GM23338 (cell line): ENCODE results near the gene MAFB. TPM values are rescaled to one million over a fixed set of nuclear protein-coding genes. Genes with fewer than 3 reads are reported as not detected.

ENCODE experiments used
- ATAC-seq: fragments of 200-7000 bp; cut with Tn5 transposase; 3 replicates; pipeline ENCODE4 v1.9.1; 2020
- DNase-seq: peaks from one replicate; pipeline ENCODE4 v3.0.0-alpha.2; 2015; ENCODE audit warnings: low spot score
- H2AFZ ChIP-seq: fragments of 200-600 bp; sonication (generic); 2 replicates; pipeline ENCODE4 v1.8.0; 2016; ENCODE audit warnings: antibody characterized with exemption, mild to moderate bottlenecking, moderate library complexity
- H3F3A ChIP-seq: fragments of 200-600 bp; sonication (generic); replicated peaks from 2 replicates; pipeline ENCODE4 v1.8.0; 2017; ENCODE audit warnings: antibody characterized with exemption, mixed run types, low read depth
- H3K27ac ChIP-seq: fragments of 200-600 bp; sonication (generic); 2 replicates; pipeline ENCODE4 v1.6.1; 2016; ENCODE audit warnings: low read depth
- H3K27me3 ChIP-seq: fragments of 200-600 bp; sonication (generic); 2 replicates; pipeline ENCODE4 v1.8.0; 2016; ENCODE audit warnings: mild to moderate bottlenecking, mixed run types, moderate library complexity; ENCODE audit not compliant: insufficient read depth
- H3K36me3 ChIP-seq: fragments of 200-600 bp; sonication (generic); 2 replicates; pipeline ENCODE4 v1.8.0; 2016; ENCODE audit warnings: mild to moderate bottlenecking; ENCODE audit not compliant: insufficient read depth
- H3K4me1 ChIP-seq: fragments of 200-600 bp; sonication (generic); 2 replicates; pipeline ENCODE4 v1.8.0; 2016; ENCODE audit warnings: mild to moderate bottlenecking, moderate library complexity; ENCODE audit not compliant: insufficient read depth
- H3K4me2 ChIP-seq: fragments of 200-600 bp; sonication (generic); 2 replicates; pipeline ENCODE4 v1.7.1; 2017; ENCODE audit warnings: mixed run types
- H3K4me3 ChIP-seq: fragments of 200-600 bp; sonication (generic); 2 replicates; pipeline ENCODE4 v1.6.1; 2016; ENCODE audit warnings: mixed run types
- H3K79me2 ChIP-seq: fragments of 200-600 bp; sonication (generic); replicated peaks from 2 replicates; pipeline ENCODE4 v1.8.0; 2017; ENCODE audit warnings: mild to moderate bottlenecking; ENCODE audit not compliant: insufficient read depth
- H3K9me2 ChIP-seq: fragments of 200-600 bp; sonication (generic); 2 replicates; pipeline ENCODE4 v1.8.0; 2017; ENCODE audit not compliant: insufficient read depth
- H4K20me1 ChIP-seq: fragments of 200-600 bp; sonication (generic); replicated peaks from 2 replicates; pipeline ENCODE4 v1.8.0; 2017; ENCODE audit warnings: mild to moderate bottlenecking; ENCODE audit not compliant: insufficient read depth
- H3K27ac Mint-ChIP-seq: 2 replicates; pipeline ENCODE4 v1.8.0; 2020; ENCODE audit warnings: inconsistent platforms, mild to moderate bottlenecking, moderate library complexity, mixed read lengths
- H3K27me3 Mint-ChIP-seq: 3 replicates; pipeline ENCODE4 v1.8.0; 2022; ENCODE audit warnings: low read depth, mild to moderate bottlenecking, moderate library complexity, mixed read lengths, inconsistent platforms; ENCODE audit not compliant: insufficient read depth, poor library complexity
- H3K36me3 Mint-ChIP-seq: 3 replicates; pipeline ENCODE4 v1.8.0; 2021; ENCODE audit warnings: low read depth, mild to moderate bottlenecking, inconsistent platforms, moderate library complexity, mixed read lengths
- H3K4me1 Mint-ChIP-seq: 3 replicates; pipeline ENCODE4 v1.8.0; 2020; ENCODE audit warnings: mild to moderate bottlenecking, inconsistent platforms, mixed read lengths
- H3K4me3 Mint-ChIP-seq: 3 replicates; pipeline ENCODE4 v1.8.0; 2021; ENCODE audit warnings: moderate library complexity, mild to moderate bottlenecking, inconsistent platforms, mixed read lengths
- H3K9me3 Mint-ChIP-seq: 3 replicates; pipeline ENCODE4 v1.8.0; 2020; ENCODE audit warnings: moderate library complexity, mild to moderate bottlenecking, inconsistent platforms, mixed read lengths
- CREB1 ChIP-seq: fragments of 250-450 bp; sonication (Bioruptor Pico); IDR thresholded peaks from 2 replicates; pipeline ENCODE4 v1.5.0; 2020; ENCODE audit warnings: low read depth, mild to moderate bottlenecking, moderate library complexity
- ETS1 ChIP-seq: IDR thresholded peaks from 2 replicates; pipeline ENCODE4 v1.6.1; 2016; ENCODE audit warnings: antibody characterized with exemption
- EZH2phosphoT487 ChIP-seq: fragments of 200-600 bp; sonication (generic); IDR thresholded peaks from one replicate; pipeline ENCODE4 v1.8.1; 2018; ENCODE audit warnings: antibody characterized with exemption; ENCODE audit not compliant: unreplicated experiment
- JUNB ChIP-seq: IDR thresholded peaks from one replicate; pipeline ENCODE4 v1.6.1; 2016; ENCODE audit warnings: antibody characterized with exemption; ENCODE audit not compliant: unreplicated experiment
- NANOG ChIP-seq: IDR thresholded peaks from 2 replicates; pipeline ENCODE4 v1.6.1; 2016; ENCODE audit warnings: antibody characterized with exemption, borderline replicate concordance
- REST ChIP-seq: IDR thresholded peaks from one replicate; pipeline ENCODE4 v1.6.1; 2018; ENCODE audit warnings: antibody characterized with exemption; ENCODE audit not compliant: unreplicated experiment
- STAT1 ChIP-seq: IDR thresholded peaks from one replicate; pipeline ENCODE4 v1.6.1; 2016; ENCODE audit warnings: antibody characterized with exemption; ENCODE audit not compliant: unreplicated experiment
- ZNF114 ChIP-seq: fragments of 250-450 bp; sonication (Bioruptor Pico); IDR thresholded peaks from 2 replicates; pipeline ENCODE4 v1.5.0; 2020; ENCODE audit warnings: mild to moderate bottlenecking, moderate library complexity
- ZNF331 ChIP-seq: fragments of 250-450 bp; sonication (Bioruptor Pico); IDR thresholded peaks from 2 replicates; pipeline ENCODE4 v1.5.0; 2020; ENCODE audit warnings: low read depth, mild to moderate bottlenecking, moderate library complexity
- ZNF462 ChIP-seq: fragments of 250-450 bp; sonication (Bioruptor Pico); IDR thresholded peaks from 2 replicates; pipeline ENCODE4 v1.5.0; 2020; ENCODE audit warnings: mild to moderate bottlenecking, moderate library complexity
- polyA plus RNA-seq: library from polyadenylated mRNA; unstranded; fragments of >200 nt; fragmentation: Nextera tagmentation; extraction: Ambion mirVana; gene quantifications from 2 replicates; pipeline ENCODE4 v1.2.1, GENCODE V29; 2016
- total RNA-seq: library from RNA; depleted of rRNA; stranded (reverse); fragments of >200 nt; shearing (Covaris generic); gene quantifications from 2 replicates; pipeline ENCODE4 v1.2.3, GENCODE V29; 2014
- TF ChIP-seq, protein P1 (sequence below), 2 experiments: fragments of 200-600 bp in 1 of 2; sonication (generic) in 1 of 2; conservative IDR thresholded peaks; 2 replicates each; pipeline versions ENCODE4 v1.5.1 to v1.6.1; 2016 to 2017; ENCODE audit warnings: antibody characterized with exemption in 2 of 2, low read depth in 2 of 2, mild to moderate bottlenecking in 2 of 2, moderate library complexity in 1 of 2

MAFB gene
- total and polyA plus RNA-seq, 2 experiments from 2014 or later = 1.6 to 2.3 TPM

DNA sequence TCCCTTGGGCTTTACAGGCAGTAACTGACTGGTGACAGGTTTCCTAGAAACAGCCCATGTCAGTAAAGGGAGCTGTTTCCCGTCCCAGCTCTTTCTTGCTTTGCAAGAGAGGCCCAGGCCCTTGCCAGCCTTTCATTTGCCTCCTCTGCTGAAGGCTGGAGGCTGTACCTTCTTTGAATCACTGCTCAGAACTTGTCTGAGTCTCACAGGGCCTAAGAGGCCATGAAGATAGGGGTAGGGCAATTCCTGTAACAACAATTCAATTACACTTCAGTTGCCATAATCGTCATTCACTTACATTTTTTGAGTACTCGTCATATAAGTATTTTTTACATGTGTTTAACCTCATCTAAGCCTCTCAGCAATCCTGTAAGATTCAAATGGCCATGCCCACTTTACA, 25.9 kb upstream of the MAFB start (continued):
- TF ChIP-seq REST = no peak
- TF ChIP-seq ZNF331 (CRISPR knock-in tag) = no peak
- no peak for TF ChIP-seq STAT1
- TF ChIP-seq ETS1 = no peak
- TF ChIP-seq NANOG = no peak
- no peak for TF ChIP-seq CREB1
- no peak for TF ChIP-seq EZH2phosphoT487
- TF ChIP-seq, protein P1, sequence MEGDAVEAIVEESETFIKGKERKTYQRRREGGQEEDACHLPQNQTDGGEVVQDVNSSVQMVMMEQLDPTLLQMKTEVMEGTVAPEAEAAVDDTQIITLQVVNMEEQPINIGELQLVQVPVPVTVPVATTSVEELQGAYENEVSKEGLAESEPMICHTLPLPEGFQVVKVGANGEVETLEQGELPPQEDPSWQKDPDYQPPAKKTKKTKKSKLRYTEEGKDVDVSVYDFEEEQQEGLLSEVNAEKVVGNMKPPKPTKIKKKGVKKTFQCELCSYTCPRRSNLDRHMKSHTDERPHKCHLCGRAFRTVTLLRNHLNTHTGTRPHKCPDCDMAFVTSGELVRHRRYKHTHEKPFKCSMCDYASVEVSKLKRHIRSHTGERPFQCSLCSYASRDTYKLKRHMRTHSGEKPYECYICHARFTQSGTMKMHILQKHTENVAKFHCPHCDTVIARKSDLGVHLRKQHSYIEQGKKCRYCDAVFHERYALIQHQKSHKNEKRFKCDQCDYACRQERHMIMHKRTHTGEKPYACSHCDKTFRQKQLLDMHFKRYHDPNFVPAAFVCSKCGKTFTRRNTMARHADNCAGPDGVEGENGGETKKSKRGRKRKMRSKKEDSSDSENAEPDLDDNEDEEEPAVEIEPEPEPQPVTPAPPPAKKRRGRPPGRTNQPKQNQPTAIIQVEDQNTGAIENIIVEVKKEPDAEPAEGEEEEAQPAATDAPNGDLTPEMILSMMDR (conservative IDR thresholded peaks at IDR 0.05; ENCODE audit: low read depth in 2 of 2) = no peak

DNA sequence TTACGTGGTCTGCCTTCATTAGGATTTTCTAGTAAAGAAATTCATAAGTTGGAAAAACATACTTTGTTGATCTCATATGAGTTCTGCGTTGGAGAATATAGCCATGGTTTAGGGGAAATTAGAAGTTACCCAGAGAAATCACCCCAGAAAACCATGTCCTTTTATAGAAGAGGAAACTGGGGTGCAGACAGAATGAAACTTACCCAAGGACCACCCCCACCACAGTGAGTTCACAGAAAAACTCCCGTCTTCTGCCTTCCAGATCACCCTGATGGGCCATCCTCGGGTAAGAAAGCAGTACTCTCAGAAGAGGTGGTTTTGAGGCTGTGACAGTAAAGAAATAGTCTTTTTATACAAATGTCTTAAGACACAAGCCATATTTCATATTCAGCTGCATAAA, 25.1 kb upstream of the MAFB start:
- Mint-ChIP-seq H3K4me3 (no peak overlapping the region), H3K36me3 (no peaks in the 10 kb centered on the region), H3K27ac (no peak overlapping the region), H3K9me3 (no peaks in the 10 kb centered on the region), H3K27me3 (peaks cover 5% of the 10 kb centered on the region), H3K4me1 (no peaks in the 10 kb centered on the region; the same call in 2 of the 3 replicates)
- Histone ChIP-seq H3K36me3 (no peaks in the 10 kb centered on the region), H2AFZ (no peak overlapping the region), H3K4me2 (no peak overlapping the region), H3K79me2 (no peaks in the 10 kb centered on the region), H3K27me3 (no peaks in the 10 kb centered on the region), H3K4me1 (no peaks in the 10 kb centered on the region), H3K27ac (no peak overlapping the region), H3F3A (no peaks in the 10 kb centered on the region), H3K4me3 (no peak overlapping the region), H3K9me2 (no peaks in the 10 kb centered on the region), H4K20me1 (no peaks in the 10 kb centered on the region)
- ATAC-seq (no peak), DNase-seq (no peak)
- TF ChIP-seq CREB1 (no peak), ZNF462 (CRISPR knock-in tag) (no peak), ZNF114 (CRISPR knock-in tag) (no peak), ZNF331 (CRISPR knock-in tag) (no peak), EZH2phosphoT487 (no peak), ETS1 (no peak), JUNB (no peak), NANOG (no peak)
